GM12873 (cell line): Measurements from ENCODE around the gene GALNT4.

ENCODE experiments used
- CTCF ChIP-seq: IDR thresholded peaks from 2 replicates; pipeline ENCODE4 v1.5.1; 2012; ENCODE audit warnings: low read depth, mild to moderate bottlenecking, moderate library complexity, low read length, control low read depth; ENCODE audit not compliant: insufficient read depth; ENCODE audit errors: missing control alignments

Gene GALNT4

GRCh38 chr12:89504560-89505346, 19.8 kb downstream of the GALNT4 start:
- no peak for TF ChIP-seq CTCF

- TF ChIP-seq CTCF, result no peak
Observed at GRCh38 chr12:89501793-89502192, 22.8 kb downstream of the GALNT4 start.

- no peak for TF ChIP-seq CTCF
Observed at GRCh38 chr12:89499857-89500256, 24.7 kb downstream of the GALNT4 start.

GRCh38 chr12:89497467-89497866, 27.1 kb downstream of the GALNT4 start:
- TF ChIP-seq CTCF, result no peak

GRCh38 chr12:89497005-89497404, 27.6 kb downstream of the GALNT4 start:
- TF ChIP-seq CTCF, result no peak

GRCh38 chr12:89494411-89495231, 30.0 kb downstream of the GALNT4 start:
- no peak for TF ChIP-seq CTCF

- TF ChIP-seq CTCF, result no peak
Observed at GRCh38 chr12:89493670-89494302, 30.8 kb downstream of the GALNT4 start.
